NCI-H510A (cell line): ENCODE results near the gene FASTKD3.

Experiments used
- DNase-seq: peaks from one replicate; lab custom pipeline; 2025; lab: John Stamatoyannopoulos, UW

The FASTKD3 gene

DNA sequence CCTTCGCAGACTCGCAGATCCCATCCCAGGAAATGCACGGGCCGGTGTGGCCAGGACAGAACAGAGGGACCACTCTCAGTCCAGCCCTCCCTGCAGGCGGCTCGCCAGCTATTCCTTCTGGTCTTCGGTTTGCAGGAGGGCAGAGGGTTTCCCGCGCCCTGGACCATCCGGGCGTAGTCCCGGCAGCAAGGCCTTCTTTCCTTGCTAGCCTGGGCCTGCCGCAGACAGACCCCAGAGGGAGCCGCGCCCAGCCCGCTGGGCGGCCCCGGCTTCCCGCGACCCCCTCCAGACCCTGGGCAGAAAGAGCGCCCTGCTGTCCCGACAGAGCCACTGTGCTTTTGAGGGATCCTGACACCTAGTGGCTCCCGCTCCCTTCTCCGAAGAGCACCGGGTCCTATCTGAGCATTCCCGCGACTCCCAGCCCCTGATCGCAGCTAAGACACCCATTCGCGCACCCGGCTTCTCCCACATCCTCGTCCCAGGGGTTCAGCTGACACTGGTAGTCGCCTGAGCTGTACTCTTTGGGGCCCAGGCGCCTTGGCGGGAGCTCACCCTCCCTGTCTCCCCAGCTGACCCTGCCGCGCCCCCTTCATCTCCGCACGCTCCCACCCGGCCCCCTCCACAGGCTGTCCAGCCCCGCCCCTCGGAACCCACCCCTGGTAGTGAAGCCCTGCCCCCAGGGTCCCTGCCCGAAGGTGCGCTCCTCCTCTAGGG lies 19.0 kb downstream of the FASTKD3 start:
- DNase-seq = peak; percentile 29

DNA sequence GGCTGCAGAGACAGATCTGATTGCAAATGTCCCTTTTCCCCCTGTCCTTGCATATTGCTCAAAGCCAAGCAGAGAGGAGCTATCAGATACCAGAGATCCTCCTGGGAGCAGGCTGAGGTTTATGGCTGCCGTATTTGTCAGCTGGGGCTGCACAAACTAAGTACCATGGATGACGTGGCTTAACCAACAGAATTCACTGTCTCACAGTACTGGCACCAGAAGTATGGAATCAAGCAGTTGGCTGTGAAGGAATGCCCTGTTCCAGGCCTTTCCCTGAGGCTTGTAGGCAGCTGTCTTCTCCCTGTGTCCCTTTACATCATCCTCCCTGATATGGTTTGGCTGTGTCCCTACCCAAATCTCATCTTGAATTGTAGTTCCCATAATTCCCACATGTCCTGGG lies 20.5 kb downstream of the FASTKD3 start:
- no peak for DNase-seq

GRCh38 chr5:7846327-7846726 lies 22.5 kb downstream of the FASTKD3 start:
- DNase-seq = no peak

DNA sequence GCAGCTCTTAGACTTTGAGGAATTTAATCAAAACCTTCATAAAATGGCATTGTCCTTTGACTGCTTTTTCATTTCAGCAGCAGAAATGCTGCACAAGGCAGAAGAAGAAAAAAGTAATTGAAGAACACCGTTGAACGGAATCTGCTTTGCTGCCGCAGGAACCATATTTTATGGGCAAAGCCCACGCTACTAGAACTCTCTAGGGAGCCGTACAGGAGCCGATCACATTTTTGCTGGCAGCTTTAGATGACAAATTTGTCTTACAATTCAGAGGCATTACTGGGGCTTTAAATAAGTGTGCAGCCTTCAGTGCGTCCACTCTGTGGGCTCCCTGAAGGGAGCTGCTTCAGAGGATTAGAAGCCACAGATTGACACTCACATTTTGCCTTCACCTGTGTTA lies 23.3 kb downstream of the FASTKD3 start:
- no peak for DNase-seq

- no peak for DNase-seq
Measured at GRCh38 chr5:7844901-7845300, 23.9 kb downstream of the FASTKD3 start.

GRCh38 chr5:7842531-7842930 lies 26.3 kb downstream of the FASTKD3 start:
- no peak for DNase-seq

DNA sequence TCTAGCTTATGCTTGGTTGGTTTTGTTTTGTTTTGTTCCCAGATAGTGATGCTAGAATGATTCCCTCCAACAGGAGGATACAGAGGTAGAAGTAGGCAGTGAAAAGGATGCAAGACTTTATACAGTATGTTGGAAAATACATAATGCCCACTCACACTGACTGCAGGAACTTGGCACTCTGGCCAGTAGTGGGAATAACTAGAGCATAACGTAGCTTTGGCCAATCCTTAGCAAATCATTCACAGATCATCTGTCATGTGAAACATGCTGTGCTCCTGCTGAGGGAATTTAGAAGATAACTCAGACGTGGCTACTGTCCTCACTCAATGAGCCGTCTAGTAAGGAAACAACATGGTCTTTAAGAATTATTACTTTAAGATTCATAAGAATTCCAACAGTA lies 31.4 kb downstream of the FASTKD3 start:
- DNase-seq = no peak

GRCh38 chr5:7834982-7835381 lies 33.8 kb downstream of the FASTKD3 start:
- no peak for DNase-seq

DNA sequence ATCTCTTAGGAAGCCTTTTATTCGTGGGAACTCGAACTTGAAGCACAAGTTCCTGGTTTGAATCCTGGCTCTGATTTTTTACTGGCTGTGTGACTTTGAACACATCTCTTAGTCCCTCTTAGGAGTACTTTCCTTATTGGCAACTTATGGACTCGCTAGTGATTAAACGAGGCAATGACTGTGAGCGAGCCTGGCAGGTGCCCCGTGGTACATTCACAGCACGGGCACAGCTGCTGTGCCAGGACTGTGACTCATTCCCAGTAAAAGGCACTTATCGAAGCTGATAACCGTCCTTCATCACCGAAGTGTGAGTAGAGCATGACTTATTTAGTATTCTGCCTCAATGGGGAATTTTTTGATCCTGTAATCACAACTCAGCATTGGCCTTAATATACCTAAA lies 40.6 kb downstream of the FASTKD3 start:
- no peak for DNase-seq

GRCh38 chr5:7827610-7828009 lies 41.2 kb downstream of the FASTKD3 start:
- no peak for DNase-seq

GRCh38 chr5:7825630-7826029 lies 43.2 kb downstream of the FASTKD3 start:
- DNase-seq = no peak

- DNase-seq = no peak
Measured at GRCh38 chr5:7824995-7825394, 43.8 kb downstream of the FASTKD3 start.

GRCh38 chr5:7823594-7823993 lies 45.2 kb downstream of the FASTKD3 start:
- no peak for DNase-seq

GRCh38 chr5:7822449-7822848 lies 46.4 kb downstream of the FASTKD3 start:
- no peak for DNase-seq

DNA sequence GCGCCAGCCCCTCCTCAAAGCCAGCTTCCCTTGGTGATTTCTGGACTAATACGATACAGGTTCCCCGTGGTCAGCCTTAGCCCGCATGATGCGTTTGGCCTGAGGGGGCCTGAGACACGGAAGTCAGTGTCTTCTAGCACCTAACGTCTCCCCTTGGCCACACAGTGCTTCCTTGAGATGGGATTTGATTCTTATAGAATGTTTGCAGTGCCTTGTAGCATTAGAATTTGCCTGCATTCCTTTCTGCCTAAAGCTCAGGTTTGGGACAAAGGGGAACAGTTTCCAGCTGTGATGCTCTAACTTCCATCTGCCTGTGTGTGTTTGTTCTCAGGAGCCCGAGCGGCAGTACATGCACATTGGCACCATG lies 52.3 kb downstream of the FASTKD3 start:
- DNase-seq = no peak

DNA sequence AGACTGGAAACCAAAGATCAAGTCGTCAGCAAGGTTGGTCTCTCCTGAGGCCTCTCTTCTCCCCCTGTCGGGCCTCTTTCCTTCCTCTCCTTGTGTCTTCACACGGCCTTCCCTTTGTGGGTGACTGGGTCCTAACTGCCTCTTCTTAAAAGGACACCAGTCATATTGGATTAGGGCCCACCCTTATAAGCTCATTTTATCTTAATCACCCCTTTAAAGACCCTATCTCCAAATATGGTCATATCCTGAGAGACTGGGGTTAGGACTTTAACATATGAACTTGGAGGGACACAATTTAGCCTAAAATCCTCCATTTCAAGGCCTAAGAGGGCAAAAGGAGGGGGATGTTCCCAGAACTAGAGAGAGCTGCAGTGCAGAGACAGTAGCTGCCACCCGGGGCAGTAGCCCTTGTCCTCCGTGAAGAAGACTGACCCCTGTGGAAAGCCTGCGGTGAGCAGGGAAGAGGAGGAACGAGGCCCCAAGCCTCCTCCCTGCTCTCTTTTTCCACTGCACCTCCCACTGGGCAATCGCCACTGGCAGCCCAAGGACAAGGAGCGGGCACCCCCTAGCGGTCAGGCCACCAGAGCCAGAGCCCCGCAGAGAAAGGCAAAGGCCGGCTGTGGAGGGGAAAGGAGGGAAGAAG lies 52.8 kb downstream of the FASTKD3 start:
- peak; percentile 53 for DNase-seq

DNA sequence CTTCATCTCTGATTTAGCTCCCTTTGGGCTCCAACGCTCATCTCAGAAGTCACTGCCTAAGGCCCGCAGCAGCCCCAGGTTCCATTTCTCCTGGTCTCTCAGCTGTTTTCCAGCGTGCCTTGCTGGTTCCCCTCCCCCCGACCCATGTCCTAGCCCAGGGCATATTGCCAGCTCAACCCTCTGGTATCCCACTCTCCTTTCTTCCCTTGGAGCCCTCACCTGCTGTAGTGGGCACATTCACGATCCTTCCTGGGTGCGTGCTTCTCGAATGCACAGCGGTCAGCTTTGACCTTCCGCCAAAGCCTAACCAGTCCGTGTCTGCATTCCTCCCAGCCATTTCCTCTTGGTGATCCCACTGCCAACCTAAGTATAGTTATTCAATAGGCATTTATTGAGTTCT lies 54.0 kb downstream of the FASTKD3 start:
- DNase-seq = no peak

DNA sequence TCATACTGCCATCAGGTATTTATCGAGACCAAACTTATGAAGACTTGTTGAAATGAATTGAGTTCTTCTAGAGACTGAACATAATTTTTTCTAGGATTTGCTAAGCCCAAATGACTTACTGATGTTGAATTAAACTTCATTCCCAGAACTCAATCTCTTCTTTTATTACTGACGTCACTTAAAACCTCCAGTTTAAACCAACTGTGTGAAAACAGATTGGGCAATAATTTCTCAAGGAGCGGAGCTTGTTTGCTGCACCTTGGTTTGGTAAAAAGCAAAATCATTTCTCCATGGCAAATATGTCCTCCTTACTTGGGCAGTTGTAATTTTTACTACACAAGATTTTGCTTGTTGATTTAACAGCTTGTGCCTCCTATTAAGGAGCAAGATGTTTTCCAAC lies 55.3 kb downstream of the FASTKD3 start:
- DNase-seq = no peak

DNA sequence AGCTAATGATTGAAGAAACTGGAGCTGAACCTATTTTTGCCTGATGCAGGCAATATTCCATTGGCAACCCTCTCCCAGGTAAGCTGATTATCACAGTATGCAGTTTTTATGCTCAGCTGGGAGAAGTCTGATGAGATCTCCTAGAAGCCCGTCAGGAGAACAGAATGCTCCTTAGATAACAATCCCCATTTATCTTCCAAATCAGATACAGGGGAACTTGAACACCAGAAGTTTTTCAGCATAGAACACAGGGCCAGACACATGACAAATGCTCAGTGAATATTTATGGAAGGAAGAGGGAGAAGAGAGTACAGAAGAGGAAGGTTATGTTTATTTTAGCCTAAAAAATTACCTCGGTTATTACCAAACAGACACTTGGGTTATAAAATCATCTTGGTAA lies 55.8 kb downstream of the FASTKD3 start:
- DNase-seq = no peak

- no peak for DNase-seq
Measured at GRCh38 chr5:7811715-7812114, 57.1 kb downstream of the FASTKD3 start.
